Hepatocyte (in vitro differentiated cells): Measurements from ENCODE around the gene DHRS3.

Experiments used
- EZH2 ChIP-seq: fragments of 200-600 bp; sonication (generic); IDR thresholded peaks from 2 replicates; pipeline ENCODE4 v1.6.1; 2016; ENCODE audit warnings: antibody characterized with exemption, mild to moderate bottlenecking, borderline replicate concordance
- EZH2phosphoT487 ChIP-seq: fragments of 200-600 bp; sonication (generic); IDR thresholded peaks from one replicate; pipeline ENCODE4 v1.6.1; 2018; ENCODE audit warnings: antibody characterized with exemption, mild to moderate bottlenecking, low read depth, moderate library complexity; ENCODE audit not compliant: unreplicated experiment, severe bottlenecking
- TF ChIP-seq, protein P1 (sequence below): fragments of 200-600 bp; sonication (generic); IDR thresholded peaks from 2 replicates; pipeline ENCODE4 v1.5.1; 2016; ENCODE audit warnings: antibody characterized with exemption, mild to moderate bottlenecking; ENCODE audit not compliant: poor library complexity

- TF ChIP-seq, protein P1, sequence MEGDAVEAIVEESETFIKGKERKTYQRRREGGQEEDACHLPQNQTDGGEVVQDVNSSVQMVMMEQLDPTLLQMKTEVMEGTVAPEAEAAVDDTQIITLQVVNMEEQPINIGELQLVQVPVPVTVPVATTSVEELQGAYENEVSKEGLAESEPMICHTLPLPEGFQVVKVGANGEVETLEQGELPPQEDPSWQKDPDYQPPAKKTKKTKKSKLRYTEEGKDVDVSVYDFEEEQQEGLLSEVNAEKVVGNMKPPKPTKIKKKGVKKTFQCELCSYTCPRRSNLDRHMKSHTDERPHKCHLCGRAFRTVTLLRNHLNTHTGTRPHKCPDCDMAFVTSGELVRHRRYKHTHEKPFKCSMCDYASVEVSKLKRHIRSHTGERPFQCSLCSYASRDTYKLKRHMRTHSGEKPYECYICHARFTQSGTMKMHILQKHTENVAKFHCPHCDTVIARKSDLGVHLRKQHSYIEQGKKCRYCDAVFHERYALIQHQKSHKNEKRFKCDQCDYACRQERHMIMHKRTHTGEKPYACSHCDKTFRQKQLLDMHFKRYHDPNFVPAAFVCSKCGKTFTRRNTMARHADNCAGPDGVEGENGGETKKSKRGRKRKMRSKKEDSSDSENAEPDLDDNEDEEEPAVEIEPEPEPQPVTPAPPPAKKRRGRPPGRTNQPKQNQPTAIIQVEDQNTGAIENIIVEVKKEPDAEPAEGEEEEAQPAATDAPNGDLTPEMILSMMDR: no peak
- TF ChIP-seq EZH2phosphoT487 (no peak), EZH2 (no peak)
Observed at GRCh38 chr1:12583484-12583883, 34.5 kb downstream of the DHRS3 start.
